NCI-H2196 (cell line): Measurements from ENCODE around the gene RAVER1.

Experiments used
- DNase-seq: peaks from one replicate; lab custom pipeline; 2025; ENCODE audit not compliant: unreplicated experiment; lab: John Stamatoyannopoulos, UW

The RAVER1 gene

DNA sequence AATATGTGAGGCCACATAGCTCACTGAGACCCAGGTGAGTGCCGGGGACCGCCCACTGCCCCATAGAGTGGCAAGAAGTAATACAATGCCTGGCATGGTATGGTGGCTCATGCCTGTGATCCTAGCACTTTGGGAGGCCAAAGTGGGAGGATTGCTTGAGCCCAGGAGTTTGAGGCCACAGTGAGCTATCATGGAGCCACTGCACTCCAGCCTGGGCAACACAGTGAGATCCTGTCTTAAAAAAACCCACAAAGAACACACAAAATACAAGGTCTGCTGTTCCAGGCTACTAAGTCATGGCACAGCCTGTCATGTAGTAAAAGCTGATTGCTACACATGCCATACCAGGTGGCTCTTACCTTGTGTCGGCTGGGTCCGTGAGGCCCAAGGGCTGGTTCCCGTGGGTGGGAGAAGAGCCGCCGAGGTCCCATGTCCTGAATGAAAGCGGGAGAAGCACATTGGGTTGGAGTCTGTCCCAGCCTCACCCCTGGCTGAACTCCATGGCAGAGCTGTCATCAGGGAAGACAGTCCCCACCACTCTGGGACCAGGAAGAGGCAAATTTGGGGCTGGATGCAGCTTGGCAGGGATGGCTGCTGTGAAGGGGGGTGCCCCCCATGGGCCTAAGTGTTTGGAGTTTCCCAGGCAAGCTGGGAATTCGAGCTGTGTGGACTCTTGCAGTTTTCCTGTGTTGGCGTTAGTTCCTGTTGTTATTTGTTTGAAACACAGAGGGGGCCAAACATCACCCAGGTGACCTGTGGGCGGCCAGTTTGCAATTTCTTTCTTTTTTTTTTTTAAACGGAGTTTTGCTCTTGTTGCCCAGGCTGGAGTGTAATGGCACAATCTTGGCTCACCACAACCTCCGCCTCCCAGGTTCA lies 14.3 kb downstream of the RAVER1 start:
- DNase-seq, result no peak

DNA sequence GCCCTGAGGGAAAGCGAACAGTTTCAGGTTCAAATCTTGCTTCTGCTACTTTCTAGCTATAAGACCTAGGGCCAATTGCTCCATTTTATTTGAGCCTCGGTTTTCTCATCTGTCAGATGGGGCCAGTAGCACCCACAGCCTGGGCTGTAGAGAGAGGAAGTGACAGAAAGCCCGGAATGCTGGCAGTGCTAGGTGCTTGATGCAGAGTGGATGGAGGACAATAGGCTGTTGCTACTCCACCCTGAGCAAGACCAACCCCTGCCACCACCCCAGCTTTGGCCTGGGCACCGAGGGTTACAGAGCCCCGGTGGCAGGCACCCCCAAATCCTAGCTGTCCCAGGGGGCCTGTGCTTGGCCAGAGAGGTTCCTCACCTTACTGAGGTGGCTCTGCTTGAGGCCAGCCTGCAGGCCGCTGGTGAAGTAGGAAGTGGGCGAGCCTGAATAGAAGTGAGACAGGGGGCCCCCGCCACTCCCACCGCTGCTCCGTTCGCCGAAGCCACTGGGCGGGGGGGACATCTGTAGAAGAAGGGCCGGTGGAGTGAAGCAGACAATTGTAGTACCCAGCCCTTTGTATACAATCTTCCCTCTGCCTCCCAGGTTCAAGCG lies 15.4 kb downstream of the RAVER1 start:
- DNase-seq, result no peak

DNA sequence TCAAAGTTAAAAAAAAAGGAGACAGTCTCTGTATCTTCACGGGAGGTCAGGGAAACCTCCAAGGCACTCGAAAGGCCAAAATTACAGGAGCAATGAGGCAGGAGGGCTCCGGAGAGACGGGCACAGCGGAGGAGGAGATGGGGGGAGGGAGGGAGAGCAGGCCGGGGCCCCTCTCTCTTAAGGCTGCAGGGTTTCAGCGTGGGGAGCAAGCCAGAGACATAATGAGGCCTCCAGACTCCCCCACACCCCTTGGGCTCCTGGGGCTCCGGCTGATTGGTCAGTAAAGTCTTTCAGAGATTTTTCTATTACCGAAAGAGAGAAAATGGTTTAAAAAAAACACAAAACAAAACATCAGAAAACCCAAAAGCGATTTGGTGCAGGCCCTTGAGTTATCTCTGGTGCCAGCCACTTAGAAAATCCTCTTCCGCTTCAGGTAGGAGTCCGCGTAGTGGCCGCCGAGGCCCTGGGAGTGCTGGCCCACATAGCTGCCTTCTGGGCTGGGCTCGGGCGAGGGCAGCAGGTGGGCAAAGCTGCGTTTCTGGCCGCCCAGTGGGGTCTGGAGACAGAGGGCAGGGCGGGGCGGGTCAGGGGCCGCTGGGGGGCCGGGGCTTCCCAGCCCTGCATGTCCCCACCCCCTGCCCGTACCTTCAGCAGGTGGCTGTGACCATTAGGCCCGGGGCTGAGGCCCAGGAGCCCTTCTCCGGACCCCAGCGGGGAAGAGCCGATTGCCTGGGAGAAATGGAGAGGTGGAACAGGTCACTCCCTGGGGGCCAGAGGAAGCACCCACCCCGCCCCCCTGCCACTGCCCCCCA lies 16.1 kb downstream of the RAVER1 start:
- no peak for DNase-seq

DNA sequence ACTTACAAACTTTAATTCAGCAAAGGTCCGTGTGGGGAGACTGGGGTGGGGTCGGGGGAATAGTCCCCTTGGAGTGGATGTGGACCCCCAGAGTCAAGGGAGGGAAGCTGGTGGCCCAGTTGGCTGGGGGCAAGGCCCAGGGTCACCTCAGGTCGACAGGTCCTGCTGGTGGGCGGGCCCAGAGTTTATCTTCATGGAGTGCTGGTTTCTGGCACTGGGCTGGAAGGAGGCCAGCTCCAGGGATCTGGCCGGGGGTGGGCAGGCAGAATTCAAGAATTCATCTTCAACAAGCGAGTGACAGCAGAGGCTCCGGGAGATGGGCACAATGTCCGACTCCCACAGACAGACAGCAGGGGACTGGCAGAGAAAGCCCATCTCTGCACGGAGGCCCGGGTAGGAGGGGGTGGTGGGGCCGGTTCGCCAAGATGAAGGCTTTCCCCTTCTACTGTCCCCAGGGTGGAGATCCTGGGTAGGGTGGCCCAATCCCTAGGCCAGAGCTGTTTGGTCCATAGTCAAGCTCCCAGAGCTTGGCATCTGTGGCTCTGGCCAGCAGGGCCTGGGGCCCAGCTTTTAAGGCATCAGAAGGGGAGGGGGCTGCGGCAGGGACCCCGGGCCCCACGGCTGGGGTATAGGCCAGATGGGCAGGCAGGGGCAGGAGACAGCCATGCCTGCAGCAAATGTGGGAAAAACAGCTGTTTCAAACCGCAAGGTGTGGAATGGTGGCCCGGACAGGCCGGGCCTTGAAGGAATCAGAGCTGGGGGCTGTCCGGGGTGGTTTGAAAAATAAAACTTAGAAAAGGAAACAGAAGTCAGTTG lies 16.9 kb downstream of the RAVER1 start:
- DNase-seq, result peak; percentile 44

DNA sequence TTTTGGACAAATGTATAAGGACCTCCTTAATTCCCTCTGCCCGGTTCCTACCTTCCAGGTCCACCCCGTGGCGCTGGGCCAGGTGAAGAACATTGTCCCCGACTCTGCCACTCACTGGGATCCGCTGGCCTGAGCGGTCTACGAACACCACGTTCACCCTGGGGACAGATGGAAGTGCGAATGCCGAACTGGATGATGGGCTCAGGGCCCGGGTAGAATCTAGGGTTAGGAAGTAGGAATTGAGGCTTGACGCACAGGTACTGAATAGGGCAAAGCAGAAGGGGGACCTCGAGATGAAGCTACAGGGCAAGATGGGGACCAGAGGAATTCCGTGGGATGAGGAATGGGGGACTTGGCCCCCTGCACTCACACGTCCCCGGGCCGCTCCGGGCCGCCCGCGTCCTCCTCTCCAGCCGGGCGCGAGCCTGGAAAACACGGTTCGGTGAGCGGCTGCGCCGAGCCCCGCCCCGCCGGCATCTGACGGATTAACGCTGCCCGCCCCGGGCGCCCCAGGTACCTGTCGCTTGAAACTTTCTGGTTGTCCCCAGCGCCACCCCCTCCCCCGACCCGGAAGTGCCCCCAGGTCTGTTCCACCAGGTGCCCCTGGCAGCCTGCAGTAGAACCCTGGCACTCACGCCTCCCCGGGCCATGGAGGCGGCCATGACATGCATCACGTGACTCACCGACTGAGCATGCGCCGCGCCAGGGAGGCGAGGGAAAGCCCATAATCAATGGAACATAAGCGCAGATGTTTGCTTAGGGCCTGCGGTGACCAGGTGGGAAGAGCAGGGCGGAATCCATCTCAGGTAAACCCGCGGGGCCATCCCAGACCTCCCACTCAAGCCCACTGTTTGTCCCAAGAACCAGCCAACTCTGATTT lies 17.8 kb downstream of the RAVER1 start, which contains the start of gene FDX2:
FDX2 (minus strand) TSS at position 681 of the 880 bp plus-strand sequence; CDS start at position 662, 19 bp downstream.
- peak; percentile 93 for DNase-seq

DNA sequence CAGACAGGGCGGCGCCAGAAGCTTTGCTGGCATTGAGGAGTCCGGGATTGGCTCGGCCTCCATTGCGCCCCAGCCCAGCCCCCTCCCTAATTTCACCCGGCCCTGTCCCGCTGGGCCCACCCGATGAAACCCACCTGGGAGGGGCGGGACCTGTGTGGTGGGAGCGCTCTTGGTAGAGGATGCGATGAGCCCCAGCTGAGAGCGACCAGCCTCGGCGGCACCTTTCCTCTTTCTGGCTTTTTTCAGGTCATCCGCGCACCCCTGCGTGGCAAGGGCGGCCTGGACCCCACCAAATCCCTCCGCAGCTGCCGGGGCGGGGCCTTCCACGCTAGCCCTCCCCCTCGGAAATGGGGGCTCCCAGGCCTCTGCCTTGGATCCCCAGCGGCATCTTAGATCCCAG lies 23.9 kb downstream of the RAVER1 start, which contains the start of gene ZGLP1:
ZGLP1 (minus strand) TSS at position 393 of the 400 bp plus-strand sequence.
- DNase-seq, result no peak

DNA sequence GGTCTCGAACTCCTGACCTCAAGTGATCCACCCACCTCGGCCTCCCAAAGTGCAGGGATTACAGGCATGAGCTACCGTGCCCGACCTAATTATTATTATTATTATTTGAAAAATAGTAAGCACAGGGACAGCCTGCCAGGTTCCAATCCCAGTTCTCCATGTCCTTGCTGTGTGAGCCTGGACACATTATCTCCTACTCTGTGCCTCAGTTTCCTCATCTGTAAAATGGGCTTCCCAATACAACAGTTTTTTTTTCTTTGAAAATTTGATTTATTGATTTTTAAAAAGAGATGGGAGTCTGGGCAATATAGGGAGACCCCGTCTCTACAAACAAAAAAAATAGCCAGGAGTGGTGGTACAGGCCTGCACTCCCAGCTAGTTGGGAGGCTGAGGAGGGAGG lies 27.0 kb downstream of the RAVER1 start:
- no peak for DNase-seq

DNA sequence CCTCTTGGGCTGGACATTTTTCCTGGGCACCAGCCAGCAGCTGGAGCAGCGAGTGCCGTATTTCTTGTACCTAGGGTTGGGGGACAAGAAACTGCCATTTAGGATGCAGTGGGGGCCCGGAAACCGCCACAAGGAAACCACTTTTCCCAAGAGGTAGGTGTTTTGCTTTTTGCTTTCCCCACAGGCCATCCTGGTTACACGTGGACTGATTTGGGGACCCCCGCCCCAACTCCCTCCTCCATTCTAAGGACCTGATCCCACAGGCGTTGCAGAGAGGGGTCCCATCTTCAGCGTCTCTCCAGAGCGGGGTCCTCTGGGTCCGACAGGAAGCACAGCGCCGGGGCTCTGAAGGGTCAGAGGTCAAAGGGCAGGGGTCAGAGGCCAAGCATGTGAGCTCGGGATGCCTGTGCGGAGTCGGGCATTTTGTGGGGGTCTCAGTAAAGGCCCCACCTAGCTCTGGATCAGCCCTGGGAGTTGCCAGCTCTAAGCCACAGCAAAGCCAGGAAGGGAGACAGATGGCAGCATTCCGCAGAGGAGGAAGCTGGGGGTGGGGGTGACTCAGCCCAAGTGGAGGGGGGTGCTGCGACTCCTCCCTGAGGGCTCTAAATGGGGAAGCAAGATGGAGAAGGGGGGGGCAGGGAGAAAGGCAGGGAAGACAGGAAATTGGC lies 28.1 kb downstream of the RAVER1 start:
- DNase-seq, result no peak

DNA sequence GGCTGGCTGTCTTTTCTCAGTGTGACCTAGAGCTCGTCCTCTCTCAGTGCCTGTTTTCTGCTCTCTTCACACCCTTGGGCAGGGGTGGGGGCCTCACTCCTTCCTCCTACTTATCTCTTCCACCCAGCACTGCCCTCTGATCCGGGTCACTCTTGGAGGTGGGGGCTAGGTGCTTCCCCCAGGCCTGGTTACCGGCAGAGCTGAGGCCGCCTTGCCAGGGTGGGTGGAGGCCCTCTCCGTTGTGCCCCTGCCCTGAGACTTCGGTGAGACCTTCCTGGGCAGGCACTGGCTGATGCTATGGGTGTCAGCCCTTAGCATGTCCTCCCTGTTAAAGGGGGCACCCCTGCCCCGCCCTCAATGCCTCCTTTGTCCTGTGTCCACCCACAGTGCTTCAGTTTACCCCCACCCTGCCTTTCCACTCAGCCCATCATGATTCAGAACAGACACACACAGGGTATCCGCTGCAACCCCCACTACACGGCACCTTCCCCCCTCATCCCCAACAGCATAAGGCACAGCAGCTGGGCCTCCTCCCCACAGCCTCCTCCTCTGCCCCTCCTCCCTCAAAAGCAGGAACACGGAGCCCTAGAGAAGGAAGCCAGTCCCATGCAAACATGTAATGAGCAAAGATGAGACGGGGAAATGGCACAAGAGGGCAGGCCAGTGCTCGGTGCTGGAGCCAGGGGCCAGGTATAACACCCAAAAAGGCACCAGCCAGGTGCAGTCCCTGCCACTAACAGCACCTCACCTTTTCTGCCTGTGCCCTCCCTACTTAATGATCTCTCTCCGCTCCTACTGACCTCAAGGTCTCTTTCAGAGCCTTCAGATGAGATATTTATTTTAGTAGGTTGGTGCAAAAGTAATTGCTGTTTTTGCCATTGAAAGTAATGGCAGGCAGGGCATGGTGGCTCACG lies 33.5 kb downstream of the RAVER1 start:
- no peak for DNase-seq

DNA sequence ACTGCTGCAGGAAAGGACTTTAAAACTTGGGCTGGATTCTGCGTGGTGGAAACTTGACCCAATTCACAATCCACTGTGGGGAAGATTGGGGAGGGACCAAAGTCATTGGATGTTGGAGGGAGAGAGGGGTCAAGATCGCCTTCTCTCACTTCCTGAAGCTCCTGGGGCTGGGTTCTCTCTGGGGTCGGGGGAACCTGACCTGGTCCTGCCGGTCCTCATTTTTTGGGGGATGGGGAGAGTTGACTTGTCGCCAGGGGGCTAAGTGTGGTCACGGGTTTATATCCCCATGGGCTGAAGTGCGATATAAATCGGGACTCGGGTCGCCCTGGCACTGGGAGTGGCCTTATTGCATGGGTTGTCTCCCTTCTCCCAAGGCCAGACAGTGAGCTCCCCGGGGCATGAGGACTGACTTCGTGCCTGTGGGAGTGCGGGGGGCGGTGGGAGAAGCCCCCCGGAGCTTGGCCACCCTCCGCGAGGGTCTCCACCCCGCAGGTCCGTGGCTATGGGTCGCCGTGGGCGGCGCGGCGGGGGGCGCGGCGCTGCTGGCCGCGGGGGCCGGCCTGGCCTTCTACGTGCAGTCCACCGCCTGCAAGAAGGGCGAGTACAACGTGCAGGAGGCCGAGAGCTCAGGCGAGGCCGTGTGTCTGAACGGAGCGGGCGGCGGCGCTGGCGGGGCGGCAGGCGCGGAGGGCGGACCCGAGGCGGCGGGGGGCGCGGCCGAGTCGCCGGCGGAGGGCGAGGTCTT lies 37.3 kb downstream of the RAVER1 start:
- DNase-seq, result no peak

DNA sequence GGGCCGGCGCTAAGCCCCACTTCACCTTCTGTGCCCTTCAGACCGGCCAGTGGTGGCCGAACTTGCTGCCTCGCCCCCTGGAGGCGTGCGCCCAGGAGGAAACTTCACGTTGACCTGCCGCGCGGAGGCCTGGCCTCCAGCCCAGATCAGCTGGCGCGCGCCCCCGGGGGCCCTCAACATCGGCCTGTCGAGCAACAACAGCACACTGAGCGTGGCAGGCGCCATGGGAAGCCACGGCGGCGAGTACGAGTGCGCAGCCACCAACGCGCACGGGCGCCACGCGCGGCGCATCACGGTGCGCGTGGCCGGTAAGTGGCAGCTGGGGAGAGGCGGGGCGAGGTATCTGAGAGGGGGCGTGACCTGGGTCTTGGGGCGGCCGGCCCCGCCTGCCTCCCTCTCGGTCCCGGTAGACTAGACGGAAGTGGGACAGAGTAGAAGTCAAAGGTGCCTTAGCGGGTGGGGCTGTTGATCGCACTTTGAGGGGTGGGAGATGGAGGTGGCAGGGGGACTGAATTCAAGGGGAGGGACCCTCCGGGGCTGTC lies 38.0 kb downstream of the RAVER1 start:
- no peak for DNase-seq

DNA sequence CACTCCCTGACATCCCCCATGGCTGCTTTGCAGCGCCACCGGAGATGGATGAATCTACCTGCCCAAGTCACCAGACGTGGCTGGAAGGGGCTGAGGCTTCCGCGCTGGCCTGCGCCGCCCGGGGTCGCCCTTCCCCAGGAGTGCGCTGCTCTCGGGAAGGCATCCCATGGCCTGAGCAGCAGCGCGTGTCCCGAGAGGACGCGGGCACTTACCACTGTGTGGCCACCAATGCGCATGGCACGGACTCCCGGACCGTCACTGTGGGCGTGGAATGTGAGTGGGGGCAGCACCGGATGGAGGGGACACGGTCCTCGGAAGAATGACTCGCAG lies 39.0 kb downstream of the RAVER1 start:
- DNase-seq, result no peak

DNA sequence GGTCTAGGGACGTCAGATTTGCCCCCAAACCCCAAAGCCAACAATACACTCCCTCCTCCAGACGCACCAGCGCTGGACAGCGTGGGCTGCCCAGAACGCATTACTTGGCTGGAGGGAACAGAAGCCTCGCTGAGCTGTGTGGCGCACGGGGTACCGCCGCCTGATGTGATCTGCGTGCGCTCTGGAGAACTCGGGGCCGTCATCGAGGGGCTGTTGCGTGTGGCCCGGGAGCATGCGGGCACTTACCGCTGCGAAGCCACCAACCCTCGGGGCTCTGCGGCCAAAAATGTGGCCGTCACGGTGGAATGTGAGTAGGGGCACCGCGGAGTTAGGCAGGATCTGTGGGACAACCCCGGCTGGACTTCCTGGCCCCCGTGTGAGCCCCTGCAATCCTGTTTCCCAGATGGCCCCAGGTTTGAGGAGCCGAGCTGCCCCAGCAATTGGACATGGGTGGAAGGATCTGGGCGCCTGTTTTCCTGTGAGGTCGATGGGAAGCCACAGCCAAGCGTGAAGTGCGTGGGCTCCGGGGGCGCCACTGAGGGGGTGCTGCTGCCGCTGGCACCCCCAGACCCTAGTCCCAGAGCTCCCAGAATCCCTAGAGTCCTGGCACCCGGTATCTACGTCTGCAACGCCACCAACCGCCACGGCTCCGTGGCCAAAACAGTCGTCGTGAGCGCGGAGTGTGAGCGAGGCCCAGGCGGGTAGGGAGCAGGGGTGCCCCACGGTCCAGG lies 39.5 kb downstream of the RAVER1 start:
- no peak for DNase-seq

DNA sequence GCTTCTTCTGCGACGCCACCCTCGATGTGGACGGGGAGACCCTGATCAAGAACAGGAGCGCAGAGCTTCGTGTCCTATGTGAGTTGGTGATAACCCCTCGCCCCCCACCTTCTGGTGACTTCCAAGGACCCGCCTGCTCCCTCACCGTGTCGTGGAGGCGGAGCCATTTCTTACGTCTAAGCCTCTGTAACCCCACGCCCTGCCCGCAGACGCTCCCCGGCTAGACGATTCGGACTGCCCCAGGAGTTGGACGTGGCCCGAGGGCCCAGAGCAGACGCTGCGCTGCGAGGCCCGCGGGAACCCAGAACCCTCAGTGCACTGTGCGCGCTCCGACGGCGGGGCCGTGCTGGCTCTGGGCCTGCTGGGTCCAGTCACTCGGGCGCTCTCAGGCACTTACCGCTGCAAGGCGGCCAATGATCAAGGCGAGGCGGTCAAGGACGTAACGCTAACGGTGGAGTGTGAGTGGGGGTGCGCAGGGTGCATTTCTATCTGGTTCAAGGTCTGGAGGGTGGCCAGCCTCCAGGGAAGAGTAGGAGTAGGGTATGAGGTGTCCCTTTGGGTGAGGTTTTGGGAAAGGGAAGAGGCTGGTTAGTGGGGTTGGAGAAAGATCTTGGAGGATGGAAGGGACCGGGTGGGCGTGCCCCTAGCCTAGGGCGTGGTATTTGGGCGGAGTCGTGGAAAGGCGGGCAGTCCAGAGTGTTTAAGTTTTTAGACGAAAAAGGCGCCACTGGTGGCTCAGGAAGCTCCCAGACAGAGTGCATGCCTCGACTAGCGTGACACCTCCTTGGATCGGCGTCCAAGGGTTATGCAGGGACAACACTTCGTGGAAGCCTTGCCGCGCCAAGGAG lies 40.3 kb downstream of the RAVER1 start:
- DNase-seq, result no peak

DNA sequence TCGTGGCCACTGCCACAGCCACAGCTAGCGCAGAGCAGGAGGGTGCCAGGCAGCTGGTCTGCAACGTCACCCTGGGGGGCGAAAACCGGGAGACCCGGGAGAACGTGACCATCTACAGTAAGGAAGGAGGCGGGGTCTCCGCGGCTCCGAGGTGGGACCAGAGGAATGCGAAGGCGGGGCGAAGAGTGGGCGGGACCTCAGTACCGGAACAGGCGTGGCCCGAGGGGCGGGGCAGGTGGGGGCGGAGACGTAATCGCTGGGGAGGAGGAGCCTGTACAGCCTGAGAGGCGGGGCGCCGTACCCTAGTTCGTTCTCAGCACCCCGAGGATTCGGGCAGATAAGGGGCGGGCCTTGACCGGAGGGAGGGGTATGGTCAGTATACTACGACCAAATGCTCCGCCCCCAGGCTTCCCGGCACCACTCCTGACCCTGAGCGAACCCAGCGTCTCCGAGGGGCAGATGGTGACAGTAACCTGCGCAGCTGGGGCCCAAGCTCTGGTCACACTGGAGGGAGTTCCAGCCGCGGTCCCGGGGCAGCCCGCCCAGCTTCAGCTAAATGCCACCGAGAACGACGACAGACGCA lies 41.0 kb downstream of the RAVER1 start:
- peak; percentile 24 for DNase-seq
